GM12878 (cell line): ENCODE data around the gene ZNF462. TPM values are rescaled to one million over a fixed set of nuclear protein-coding genes. Genes with fewer than 3 reads are reported as not detected.

Experiments used
- ATAC-seq: fragments of 200-7000 bp; cut with Tn5 transposase; 3 replicates; pipeline ENCODE4 v1.9.1; 2020; ENCODE audit warnings: mild to moderate bottlenecking, moderate library complexity
- BruUV-seq: library from RNA; stranded (reverse); fragments of 400-500 nt; replicated peaks from 2 replicates; lab custom pipeline; 2021; lab: Mats Ljungman, UMichigan
- CTCF ChIA-PET: fragments of 300-600 bp; sonication (Branson Sonifier 250); formaldehyde crosslinking; extraction: SDS; loops from one replicate; lab custom pipeline; 2021; ENCODE audit warnings: inconsistent platforms; lab: Yijun Ruan, JAX
- POLR2A ChIA-PET: fragments of 350-600 bp; formaldehyde crosslinking; extraction: SDS; loops from one replicate; lab custom pipeline; 2021; ENCODE audit warnings: inconsistent platforms; lab: Charles Lee
- RAD21 ChIA-PET: fragments of 300-600 bp; sonication (Branson Sonifier 250); formaldehyde crosslinking; loops from one replicate; lab custom pipeline; 2023; ENCODE audit warnings: antibody characterized with exemption; ENCODE audit not compliant: unreplicated experiment; lab: Charles Lee
- SMC1A ChIA-PET: fragments of 300-600 bp; sonication (Branson Sonifier 250); formaldehyde crosslinking; loops from one replicate; lab custom pipeline; 2023; ENCODE audit not compliant: unreplicated experiment, uncharacterized antibody; lab: Charles Lee
- DNase-seq: peaks from one replicate; pipeline ENCODE4 v3.0.0-alpha.2; 2011; ENCODE audit warnings: low read depth, low spot score
- FAIRE-seq: peaks from 3 replicates; lab custom pipeline; 2011; peaks lifted over from hg19 to GRCh38; lab: Jason Lieb, UNC
- H2AFZ ChIP-seq: 2 replicates; pipeline ENCODE4 v1.6.0; 2011; ENCODE audit warnings: low read depth, low read length, control low read depth; ENCODE audit not compliant: control insufficient read depth
- H3K27ac ChIP-seq: 2 replicates; pipeline ENCODE4 v1.5.1; 2011; ENCODE audit warnings: control low read depth; ENCODE audit not compliant: control insufficient read depth, insufficient read depth
- H3K27me3 ChIP-seq, 2 experiments: replicated peaks in 1 of 2; 2 replicates each; pipeline versions ENCODE4 v1.6.0 to v1.6.1; 2011; ENCODE audit warnings: low read length in 1 of 2; ENCODE audit not compliant: control insufficient read depth in 2 of 2, insufficient read depth in 2 of 2
- H3K36me3 ChIP-seq, 2 experiments: 2 replicates each; pipeline ENCODE4 v1.5.1; 2011; ENCODE audit warnings: low read length in 1 of 2; ENCODE audit not compliant: control insufficient read depth in 2 of 2, insufficient read depth in 2 of 2
- H3K4me1 ChIP-seq: 2 replicates; pipeline ENCODE4 v1.6.1; 2011; ENCODE audit warnings: mild to moderate bottlenecking, low read length, moderate library complexity, mixed read lengths; ENCODE audit not compliant: control insufficient read depth, insufficient read depth
- H3K4me2 ChIP-seq: 2 replicates; pipeline ENCODE4 v1.6.0; 2011; ENCODE audit warnings: control low read depth; ENCODE audit not compliant: control insufficient read depth, insufficient read depth
- H3K4me3 ChIP-seq: fragments of 200-600 bp; sonication (generic); 2 replicates; pipeline ENCODE4 v1.5.1; 2016
- H3K79me2 ChIP-seq: 2 replicates; pipeline ENCODE4 v1.6.0; 2011; ENCODE audit warnings: low read length; ENCODE audit not compliant: control insufficient read depth, insufficient read depth
- H3K9ac ChIP-seq: 2 replicates; pipeline ENCODE4 v1.8.0; 2011; ENCODE audit warnings: low read length, control low read depth, mixed read lengths; ENCODE audit not compliant: control insufficient read depth, insufficient read depth
- H3K9me3 ChIP-seq: replicated peaks from 3 replicates; pipeline ENCODE4 v1.5.1; 2011; ENCODE audit warnings: mild to moderate bottlenecking, low read length; ENCODE audit not compliant: control insufficient read depth, insufficient read depth
- H4K20me1 ChIP-seq: 2 replicates; pipeline ENCODE4 v1.6.0; 2011; ENCODE audit not compliant: control insufficient read depth, insufficient read depth
- CTCF ChIP-seq, 3 experiments: IDR thresholded peaks in 2 of 3; conservative IDR thresholded peaks in 1 of 3; 2 replicates each; pipeline ENCODE4 v1.5.1; 2011; ENCODE audit warnings: low read depth in 3 of 3, low read length in 3 of 3, mild to moderate bottlenecking in 3 of 3, control low read depth in 2 of 3, moderate library complexity in 2 of 3, inconsistent platforms in 1 of 3, mixed read lengths in 1 of 3; ENCODE audit not compliant: control insufficient read depth in 2 of 3, insufficient read depth in 1 of 3; ENCODE audit errors: extremely low read depth in 1 of 3
- DPF2 ChIP-seq: fragments of 450-650 bp; IDR thresholded peaks from 2 replicates; pipeline ENCODE4 v1.6.1; 2017; ENCODE audit warnings: mild to moderate bottlenecking
- MTA2 ChIP-seq: fragments of 450-650 bp; IDR thresholded peaks from 2 replicates; pipeline ENCODE4 v1.6.1; 2016; ENCODE audit warnings: low read depth, mild to moderate bottlenecking, moderate library complexity
- RELA ChIP-seq: fragments of 450-650 bp; IDR thresholded peaks from 2 replicates; pipeline ENCODE4 v1.8.0; 2014; ENCODE audit warnings: borderline replicate concordance; ENCODE audit not compliant: partially characterized antibody
- SMAD5 ChIP-seq: IDR thresholded peaks from 2 replicates; pipeline ENCODE4 v1.6.1; 2016; ENCODE audit warnings: antibody characterized with exemption, low read depth
- SPI1 ChIP-seq: IDR thresholded peaks from 2 replicates; pipeline ENCODE4 v1.6.1; 2011; ENCODE audit warnings: low read depth, mild to moderate bottlenecking, low read length, moderate library complexity, borderline replicate concordance; ENCODE audit not compliant: insufficient read depth
- YBX1 ChIP-seq: fragments of 450-650 bp; IDR thresholded peaks from 2 replicates; pipeline ENCODE4 v1.6.1; 2016; ENCODE audit warnings: antibody characterized with exemption
- ZBED1 ChIP-seq: IDR thresholded peaks from 2 replicates; pipeline ENCODE4 v1.6.1; 2016; ENCODE audit warnings: borderline replicate concordance
- ZNF622 ChIP-seq: fragments of 450-650 bp; IDR thresholded peaks from 2 replicates; pipeline ENCODE4 v1.6.1; 2017; ENCODE audit warnings: mild to moderate bottlenecking, inconsistent platforms
- WGBS: methylation state at CpG from one replicate; pipeline ENCODE4 v1.1.6; 2016; ENCODE audit warnings: low lambda C conversion rate; ENCODE audit not compliant: insufficient replicate concordance, insufficient coverage; ENCODE audit errors: missing lambda C conversion rate; 5-methylcytosine and 5-hydroxymethylcytosine counted together
- in situ Hi-C: fragments of 300-500 bp; cut with MboI; formaldehyde crosslinking; loops from 9 replicates; pipeline ENCODE4 v1.14.3; 2018; ENCODE audit warnings: mixed read lengths
- intact Hi-C: fragments of 100-400 bp; cut with micrococcal nuclease; formaldehyde crosslinking; loops from one replicate; pipeline ENCODE4 v1.14.2; 2022; ENCODE audit not compliant: unreplicated experiment
- polyA plus RNA-seq, 11 experiments: library from polyadenylated mRNA; depleted of rRNA in 4 of 11; unstranded in 6 of 11; stranded (reverse) in 5 of 11; fragments of >200 nt; fragmentation: Nextera tagmentation in 4 of 11; fragmentation: Illumina TruSeq in 1 of 11; extraction: Ambion mirVana in 4 of 11; extraction: Trizol in 1 of 11; gene quantifications; 1 replicate in 1 of 11; 2 replicates in 10 of 11; pipeline versions ENCODE4 v1.2.1 to v1.2.3, GENCODE V29; 2011 to 2016; ENCODE audit warnings: inconsistent platforms in 2 of 11, missing spikeins in 2 of 11, low read depth in 1 of 11
- total RNA-seq, 4 experiments: library from RNA; depleted of rRNA in 3 of 4; stranded (reverse); fragments of >200 nt in 3 of 4; fragmentation: Illumina TruSeq in 1 of 4; extraction: Trizol in 1 of 4; gene quantifications; 2 replicates each; pipeline versions ENCODE4 v1.2.1 to v1.2.3, GENCODE V29; 2013 to 2021

Gene ZNF462
- total and polyA plus RNA-seq, 10 of the 15 experiments (the other 5 are each of a cell fraction or from before 2014, with no cell fraction given) = 0.27 to 13.7 (median 0.55) TPM

GRCh38 chr9:106877345-106877744 is 14.4 kb downstream of the ZNF462 start:
- Histone ChIP-seq H3K4me1 (no peaks in the 10 kb centered on the region), H3K27ac (no peak overlapping the region), H3K4me3 (no peak overlapping the region), H3K36me3 (no peaks in the 10 kb centered on the region), H3K9me3 (no peaks in the 10 kb centered on the region), H3K27me3 (no peaks in the 10 kb centered on the region), H3K4me2 (no peak overlapping the region), H3K79me2 (no peaks in the 10 kb centered on the region), H2AFZ (no peak overlapping the region), H3K9ac (no peak overlapping the region), H4K20me1 (no peaks in the 10 kb centered on the region)
- intact Hi-C loops = no loop called here
- ChIA-PET SMC1A (interaction anchor here (1.0 to 19.8 kb wide), 6 partner anchors 6 to 137 kb away, joined by 3 to 219 read pairs (median 6); partner anchors contain the start of gene ZNF462), RAD21 (interaction anchor here (0.7 to 1.0 kb wide), 2 partner anchors 13 to 1022 kb away, joined by 3 to 5 read pairs; no protein-coding TSS in a partner anchor), POLR2A (interaction anchor here (0.6 to 1.2 kb wide), 3 partner anchors 8 to 404 kb away, joined by 3 to 4 read pairs (median 3); no protein-coding TSS in a partner anchor), CTCF (interaction anchor here (1.6 kb wide), 1 partner anchor 11 kb away, joined by 6 read pairs; no protein-coding TSS in a partner anchor)
- WGBS = 14% methylated on average over 6 of the region's 6 CpGs
- no TSS peak for BruUV-seq
- ATAC-seq (no peak), DNase-seq (no peak), FAIRE-seq (no peak)
- in situ Hi-C loops = no loop called here
- TF ChIP-seq ZNF622 = no peak
- no peak for TF ChIP-seq DPF2
- no peak for TF ChIP-seq SPI1
- TF ChIP-seq SMAD5 = no peak
- TF ChIP-seq ZBED1 = no peak
- TF ChIP-seq YBX1 = no peak
- no peak for TF ChIP-seq RELA
- no peak for TF ChIP-seq MTA2
- TF ChIP-seq CTCF (IDR thresholded peaks at IDR 0.05 in 2 of 3, conservative IDR thresholded peaks at IDR 0.05 in 1 of 3; ENCODE audit: control insufficient read depth in 2 of 3, extremely low read depth in 1 of 3, insufficient read depth in 1 of 3, low read depth in 3 of 3, low read length in 3 of 3) = no peak
